Measurements from ENCODE around the gene MAJIN.
"Not testable (repeated sequence)": the region's sequence is repeated elsewhere in the genome, so short reads cannot be mapped to it uniquely, and the experiment has no call there.

Gene MAJIN

DNA sequence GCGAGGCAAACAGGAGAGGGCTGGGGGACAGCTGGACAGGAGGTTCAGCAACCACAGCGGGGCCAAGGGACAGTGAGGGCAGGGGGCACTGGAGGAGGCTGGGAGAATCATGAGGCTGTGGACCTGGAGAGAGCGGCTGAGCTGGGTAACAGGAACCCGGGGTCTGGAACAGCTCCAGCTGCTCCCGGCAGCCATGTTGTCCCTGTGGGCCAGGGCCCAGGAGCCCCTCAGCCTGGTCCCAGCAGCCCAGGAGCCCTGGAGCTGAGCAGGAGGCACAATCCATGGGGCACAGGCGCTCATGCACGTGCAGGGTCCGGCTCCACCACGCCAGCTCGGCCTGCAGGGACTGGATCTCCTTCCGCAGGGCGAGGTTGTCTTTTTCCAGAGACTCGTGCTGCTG, 17.5 kb upstream of the MAJIN start:
- DNase-seq: no peak

DNA sequence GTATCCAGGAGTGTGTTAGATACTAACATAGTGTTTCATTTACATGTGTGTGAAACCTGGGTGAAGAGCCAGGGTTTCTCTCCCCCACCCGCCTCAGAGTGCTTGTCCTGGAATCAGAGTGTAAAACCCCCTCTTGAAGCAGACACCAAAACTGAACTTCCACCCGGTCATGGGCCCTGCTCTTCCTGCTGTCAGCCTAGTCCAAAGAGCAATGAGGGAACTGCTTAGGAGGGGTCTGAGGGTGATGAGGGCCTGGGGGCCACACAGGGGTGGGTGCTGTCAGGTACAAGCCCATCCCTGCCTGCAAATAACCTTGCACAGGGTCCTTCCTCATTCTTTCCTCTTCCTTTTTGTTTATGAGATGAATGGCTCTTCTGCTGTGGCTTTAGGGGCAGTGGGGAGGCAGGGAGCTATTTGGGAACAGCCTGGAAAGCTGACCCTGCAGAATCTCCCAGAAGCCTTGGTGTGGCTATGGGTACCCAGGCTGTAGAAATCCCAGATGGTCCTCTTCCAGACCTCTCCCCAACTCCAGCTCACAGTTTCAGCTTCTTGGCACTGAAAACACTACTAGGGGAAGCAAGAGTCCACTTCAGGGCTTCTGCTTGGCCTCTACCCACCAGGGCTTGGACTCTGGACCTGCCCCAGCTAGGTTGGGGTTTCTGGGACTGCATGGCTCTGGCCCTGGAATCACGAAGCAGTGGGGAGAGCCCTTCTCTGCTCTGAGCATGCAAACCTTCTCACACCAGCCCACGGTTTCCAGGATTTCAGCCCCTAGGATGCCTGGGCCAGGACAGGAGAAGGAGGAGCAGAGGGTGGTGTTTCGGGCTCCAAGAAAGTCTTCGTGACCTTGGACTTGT, 16.3 kb upstream of the MAJIN start:
- DNase-seq: no peak

DNA sequence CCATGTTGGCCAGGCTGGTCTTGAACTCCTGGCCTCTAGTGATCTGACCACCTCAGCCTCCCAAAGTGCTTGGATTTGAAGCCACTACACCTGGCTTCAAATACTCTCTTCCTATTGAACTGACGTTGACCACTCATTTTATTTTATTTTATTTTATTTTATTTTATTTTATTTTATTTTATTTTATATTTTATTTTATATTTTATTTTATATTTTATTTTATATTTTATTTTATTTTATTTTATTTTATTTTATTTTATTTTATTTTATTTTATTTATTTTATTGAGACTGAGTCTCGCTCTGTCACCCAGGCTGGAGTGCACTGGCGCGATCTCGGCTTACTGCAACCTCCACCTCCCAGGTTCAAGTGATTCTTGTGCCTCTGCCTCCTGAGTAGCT, 11.4 kb upstream of the MAJIN start:
- not testable (repeated sequence) for DNase-seq

DNA sequence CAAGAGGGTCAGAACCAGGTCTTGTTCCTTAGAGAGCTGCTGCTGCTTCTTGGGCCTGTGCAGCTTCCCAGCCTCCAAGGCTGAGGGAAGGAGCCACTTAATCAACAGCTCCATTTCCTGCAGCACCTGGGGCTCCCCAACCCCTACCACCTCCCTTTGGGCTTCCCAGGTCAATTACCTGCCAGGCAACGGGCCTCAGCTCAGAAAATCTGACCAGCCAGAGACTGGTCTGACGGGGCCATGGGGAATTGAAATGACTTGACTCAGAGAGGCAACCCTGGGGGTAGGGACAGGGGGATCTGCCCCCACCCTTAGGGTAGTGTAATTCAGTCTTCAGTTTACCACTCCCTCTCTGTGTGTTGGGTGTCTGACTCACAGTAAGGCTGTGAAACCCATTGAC, 4.7 kb upstream of the MAJIN start:
- DNase-seq: no peak

DNA sequence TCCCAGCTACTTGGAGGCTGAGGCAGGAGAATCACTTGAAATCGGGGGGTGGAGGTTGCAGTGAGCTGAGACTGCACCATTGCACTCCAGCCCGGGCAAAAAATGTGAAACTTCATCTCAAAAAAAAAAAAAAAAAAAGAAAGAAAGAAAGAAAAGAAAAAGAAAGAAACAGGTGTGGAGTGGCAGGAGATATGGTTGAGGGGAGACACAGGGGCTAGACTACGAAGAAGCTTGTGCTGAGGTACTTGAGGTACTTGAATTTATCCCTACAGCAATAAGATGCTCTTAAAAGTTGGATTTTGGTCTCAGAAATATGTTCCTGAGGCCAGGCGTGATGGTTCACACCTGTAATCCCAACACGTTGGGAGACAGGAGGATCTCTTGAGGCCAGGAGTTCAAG, 2.2 kb upstream of the MAJIN start:
- DNase-seq: no peak

DNA sequence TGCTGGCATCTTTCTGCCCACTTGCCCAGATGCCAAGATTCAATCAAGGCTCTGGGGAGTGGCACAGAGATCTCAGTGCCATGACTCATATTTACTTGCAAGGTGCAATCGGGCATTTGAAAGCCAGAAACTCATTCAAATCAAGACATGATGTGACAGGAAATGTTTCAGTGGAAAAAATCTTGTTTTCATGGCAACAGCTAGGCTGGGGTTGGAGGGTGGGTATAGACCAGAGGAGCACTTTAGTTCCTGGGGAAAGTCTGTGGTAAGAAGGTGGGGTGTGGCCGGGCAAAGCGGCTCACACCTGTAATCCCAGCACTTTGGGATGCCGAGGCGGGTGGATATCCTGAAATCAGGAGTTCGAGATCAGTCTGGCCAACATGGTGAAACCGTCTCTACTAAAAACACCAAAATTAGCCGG, 1.2 kb downstream of the MAJIN start:
- no peak for DNase-seq

DNA sequence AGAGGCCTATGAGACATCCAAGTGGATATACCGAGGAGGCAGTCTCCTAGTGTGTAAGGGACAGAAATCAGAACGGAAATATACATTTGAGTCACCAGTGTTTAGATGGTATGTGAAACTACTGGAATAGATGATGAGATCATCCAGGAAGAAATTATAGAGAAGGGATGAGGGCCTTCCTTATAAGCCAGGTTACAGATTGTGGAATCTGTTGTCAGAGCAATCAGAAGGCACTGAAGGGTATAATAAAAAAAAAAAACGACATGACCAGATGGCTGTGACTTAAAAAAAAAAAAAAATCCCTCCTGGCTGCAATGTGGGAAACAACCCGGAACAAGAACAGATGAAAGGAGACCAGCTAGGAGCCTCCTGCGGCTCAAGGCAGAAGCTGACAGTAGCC, 2.7 kb downstream of the MAJIN start:
- no peak for DNase-seq

DNA sequence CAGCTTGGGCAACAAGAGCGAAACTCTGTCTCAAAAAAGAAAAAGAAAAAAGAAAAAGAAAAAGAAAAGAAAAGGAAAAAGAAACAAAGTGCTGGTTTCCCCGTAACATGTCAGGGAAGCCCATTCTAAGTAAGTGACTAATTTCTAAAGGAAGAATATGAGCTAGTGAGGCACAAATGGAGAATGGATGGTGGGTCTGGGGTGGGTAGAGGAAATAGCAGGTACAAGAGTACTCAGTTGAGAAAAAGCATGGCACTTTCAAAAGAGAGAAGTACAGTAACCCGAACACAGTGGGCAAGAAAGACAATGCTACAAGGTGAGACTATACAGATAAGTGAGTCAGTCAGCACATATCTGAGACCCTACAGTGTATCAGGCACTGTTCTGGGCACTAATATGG, 4.5 kb downstream of the MAJIN start:
- DNase-seq: no peak

DNA sequence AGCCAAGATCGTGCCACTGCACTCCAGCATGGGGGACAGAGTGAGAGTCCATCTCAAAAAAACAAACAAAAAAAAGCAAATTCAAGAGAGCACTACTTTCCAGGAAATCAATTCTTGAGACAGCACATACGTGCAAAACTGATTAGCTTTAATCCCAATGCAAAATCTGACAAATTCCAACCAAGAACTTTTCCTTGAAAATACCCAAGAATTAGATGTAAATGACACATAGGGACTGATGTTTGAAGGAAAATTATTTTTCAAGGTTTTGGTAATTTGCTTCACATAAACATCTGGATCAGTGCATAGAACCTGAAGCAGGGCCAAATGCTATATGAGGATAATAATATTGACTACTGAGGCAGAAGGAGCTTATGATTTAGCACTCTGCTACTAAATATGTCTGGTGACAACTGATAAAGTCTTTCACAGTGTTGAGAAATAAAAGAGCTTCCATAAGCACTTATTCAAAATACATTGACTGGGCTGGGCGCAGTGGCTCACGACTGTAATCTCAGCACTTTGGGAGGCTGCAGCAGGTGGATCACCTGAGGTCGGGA, 8.8 kb downstream of the MAJIN start:
- DNase-seq: no peak

DNA sequence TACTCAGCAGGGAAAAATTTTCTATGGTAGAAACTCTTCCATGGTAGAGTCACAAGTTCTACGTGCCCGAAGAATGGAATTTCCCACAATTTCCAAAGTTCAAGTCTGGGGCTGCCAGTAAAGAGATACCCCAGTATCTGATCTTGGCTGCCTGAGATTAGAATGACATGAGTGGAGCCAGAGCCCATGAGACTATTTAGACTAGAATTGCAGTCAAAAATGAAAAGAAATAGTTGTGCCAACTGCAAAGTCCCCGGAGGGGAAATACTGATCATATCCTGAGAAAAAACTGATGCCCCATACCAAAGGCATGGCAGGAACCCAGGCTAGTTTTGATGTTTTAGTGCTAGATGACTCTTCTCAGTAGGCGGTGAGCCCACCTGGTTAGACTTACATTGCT, 11.2 kb downstream of the MAJIN start:
- DNase-seq: no peak

DNA sequence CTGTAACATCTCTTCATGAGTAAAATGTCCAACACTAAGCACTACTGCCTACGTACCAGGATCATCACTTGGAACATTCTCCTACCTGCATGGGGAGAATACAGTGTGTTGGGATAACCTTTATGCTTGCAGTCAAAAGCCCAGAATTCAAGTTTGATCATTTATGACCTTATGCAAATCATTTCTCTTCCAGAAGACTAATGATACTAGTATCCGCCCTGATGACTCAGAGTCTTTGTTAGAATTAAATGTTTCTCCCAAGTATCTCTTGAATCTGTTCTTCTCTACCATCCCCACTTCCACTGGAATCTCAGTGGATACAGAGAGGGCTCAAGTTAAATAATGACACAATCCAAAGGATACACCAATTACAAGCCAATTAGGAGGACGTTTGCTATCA, 12.4 kb downstream of the MAJIN start:
- DNase-seq: no peak

DNA sequence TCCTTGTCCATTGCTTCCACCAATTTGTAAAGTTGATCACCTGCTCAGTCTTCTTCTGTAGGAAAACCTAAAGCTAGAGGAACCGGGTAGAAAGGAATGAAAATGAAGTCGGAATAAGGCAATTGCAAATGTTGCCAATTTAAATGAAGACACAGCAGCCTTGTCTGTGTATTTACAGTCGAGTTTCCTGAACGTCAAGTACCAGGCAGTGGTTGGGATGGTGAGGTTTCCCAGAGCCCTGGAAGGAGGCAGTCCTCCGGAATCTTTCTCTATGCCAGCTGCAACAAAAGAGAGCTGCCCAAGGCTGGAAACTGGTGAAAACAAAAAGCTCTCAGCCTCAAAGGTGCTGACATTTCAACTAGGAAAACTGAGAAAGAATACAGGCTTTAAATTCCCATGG, 17.7 kb downstream of the MAJIN start:
- no peak for DNase-seq

DNA sequence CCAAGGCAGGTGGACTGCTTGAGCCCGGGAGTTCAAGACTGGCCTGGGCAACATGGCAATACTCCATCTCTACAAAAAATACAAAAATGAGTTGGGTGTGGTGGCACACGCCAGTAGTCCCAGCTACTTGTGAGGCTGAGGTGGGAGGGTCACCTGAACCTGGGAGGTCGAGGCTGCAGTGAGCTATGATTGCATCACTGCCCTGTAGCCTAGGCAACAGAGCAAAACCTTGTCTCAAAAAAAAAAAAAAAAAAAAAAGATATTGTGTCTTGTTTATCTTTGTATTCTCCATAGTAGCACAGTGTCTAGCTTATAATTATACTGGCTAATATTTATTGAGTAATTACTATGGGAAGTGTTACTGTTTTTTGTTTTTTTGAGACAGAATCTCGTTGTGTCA, 20.4 kb downstream of the MAJIN start:
- no peak for DNase-seq

DNA sequence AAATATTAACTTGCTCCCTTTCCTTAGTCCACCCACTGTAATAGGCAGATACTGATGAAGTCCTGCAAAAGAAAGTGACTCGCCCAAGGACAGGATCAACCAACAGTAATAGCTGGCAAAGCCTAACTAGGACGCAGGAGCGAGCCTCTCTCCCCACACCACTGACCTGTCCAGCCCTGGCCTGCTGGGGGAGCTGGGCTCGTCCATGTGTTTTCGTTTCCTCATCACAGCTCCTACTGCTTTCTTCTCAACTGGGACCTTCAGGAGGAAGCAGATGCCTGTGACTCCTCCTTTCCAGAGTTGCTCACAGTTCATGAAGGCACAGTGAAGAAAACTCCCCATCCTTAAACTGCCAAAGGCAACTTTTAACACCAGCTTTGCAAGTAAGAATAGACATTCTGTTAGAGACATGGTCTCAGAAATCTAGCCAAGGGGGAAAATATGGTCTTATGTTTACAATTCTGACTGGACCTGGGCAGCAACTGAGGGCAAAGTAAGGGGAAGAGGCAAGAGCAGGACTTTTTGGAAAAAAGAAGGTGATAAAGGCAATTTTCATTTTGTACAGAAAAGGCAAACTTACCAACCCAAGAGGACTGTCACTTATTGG, 24.6 kb downstream of the MAJIN start:
- DNase-seq: no peak

DNA sequence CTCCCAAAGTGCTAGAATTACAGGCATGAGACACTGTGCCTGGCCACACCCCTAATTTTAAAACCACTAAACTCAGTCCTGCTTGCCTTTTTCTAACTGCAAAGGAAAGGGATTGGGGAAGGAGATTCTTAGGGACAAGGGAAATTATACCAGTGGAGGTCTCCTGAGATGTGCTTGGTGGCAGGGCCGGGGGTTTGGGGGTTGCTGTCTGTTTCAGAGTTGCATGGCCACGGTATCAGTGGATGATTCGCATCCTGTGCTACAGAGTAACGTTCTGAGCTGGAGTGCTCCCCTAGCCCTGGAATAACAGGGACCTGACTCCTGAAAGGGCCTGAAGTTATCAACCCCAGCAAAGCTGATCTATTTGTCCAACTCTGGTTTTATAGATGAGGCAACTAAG, 35.4 kb downstream of the MAJIN start:
- no peak for DNase-seq

DNA sequence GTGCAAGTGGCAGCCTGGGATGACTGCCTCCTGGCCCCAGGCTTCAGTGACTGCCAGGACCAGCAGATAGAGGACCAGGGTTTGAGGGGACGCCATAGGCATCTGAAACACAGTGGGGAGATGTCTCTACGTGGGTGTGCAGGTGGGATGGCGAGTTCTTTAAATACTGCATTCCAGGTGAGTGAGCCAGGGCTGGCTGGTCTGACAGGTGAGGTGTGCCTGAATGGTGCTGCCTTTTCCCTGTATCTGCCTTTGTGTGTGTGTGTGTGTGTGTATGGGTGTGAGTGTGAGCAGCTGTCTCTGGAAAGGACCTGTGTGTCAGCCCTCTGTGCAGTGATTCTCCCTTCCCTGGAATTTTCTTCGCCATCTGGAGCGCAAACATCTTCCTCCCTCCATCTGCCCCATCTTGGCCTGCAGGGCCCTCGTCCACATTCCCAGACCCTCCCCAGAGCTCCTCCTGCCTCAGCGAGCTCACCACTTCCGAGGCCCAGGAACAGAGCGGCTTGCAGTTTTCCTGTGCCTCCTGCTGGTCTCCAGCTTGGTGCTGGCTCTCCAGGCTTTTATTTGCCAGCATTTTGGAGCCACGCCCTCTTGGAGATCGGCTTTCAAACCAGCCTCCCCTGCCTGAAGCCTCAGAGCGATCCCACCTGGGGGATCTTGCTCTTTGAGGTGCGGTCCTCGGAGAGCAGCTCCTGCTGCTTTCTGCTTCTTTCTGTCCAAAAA, 36.4 kb downstream of the MAJIN start, which contains the start of gene GPHA2:
Gene GPHA2 (minus strand): TSS at position 535 of the 723 bp plus-strand sequence. CDS start 433 bp downstream, at position 102.
- no peak for DNase-seq

DNA sequence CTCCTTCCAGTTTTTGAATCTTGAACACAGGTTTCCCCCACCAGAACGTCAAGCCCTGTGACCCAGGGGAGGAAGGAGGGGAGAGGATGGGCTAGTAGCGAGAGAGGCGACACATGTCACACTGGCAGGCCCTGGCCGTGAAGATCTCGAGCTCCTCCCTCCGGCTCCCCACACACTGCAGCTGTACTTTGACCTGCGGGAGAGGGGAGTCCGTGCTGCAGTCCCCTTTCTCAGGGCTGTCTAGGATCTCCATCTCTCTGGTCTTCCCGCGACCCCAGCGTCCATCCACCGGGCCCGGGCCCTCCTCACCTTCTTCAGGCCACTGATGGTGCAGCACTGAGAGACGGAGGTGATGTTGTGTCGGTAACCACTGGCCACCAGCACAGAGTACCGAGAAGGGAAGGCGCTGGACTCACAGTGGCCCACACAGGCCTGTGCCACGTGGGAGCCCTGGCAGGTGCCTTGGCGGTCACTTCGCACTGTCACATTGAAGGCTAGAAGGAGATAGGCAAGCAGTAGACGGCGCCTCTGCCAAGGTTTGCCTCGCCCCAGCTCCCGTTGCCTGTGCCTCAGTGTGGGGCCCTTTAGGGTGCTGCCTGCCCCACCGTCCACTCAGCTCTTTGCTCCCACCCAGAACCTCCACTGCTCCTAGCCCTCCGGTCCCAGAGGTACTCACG, 37.1 kb downstream of the MAJIN start:
- no peak for DNase-seq

DNA sequence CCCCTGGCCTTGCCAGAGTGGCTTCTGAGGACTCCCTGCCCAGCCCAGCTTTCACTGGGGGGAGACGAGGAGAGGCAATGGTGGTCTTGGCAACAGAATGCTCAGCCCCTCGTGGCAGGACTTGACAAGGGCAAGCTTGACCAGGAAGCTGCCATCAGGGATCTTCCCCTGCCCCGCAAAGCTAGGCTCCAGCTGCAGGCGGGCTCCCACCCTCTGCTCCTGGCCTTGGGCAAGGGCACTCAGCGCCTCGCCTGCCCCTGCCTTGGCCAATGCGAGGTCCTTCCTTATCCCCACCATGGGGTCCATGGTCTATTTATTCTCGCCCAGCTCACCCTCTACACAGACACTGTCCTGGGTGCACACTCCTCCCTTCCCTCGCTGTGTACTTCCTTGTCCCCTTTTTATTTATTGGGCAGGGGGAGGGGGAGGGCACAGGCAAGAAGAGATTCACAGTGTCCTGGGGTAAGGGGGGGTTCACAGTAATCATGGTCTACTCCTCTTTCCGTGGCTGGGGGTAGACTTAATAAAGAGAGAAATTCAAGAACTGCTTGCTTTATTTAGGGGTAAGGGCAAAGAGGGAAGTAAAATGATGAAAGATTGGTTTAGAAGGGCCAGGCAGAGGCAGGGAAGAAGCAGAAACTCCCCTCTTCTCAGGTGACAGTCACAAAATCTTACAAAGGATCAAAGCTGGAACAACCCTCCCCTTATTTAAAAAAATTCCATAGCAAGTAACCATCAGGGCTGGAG, 37.8 kb downstream of the MAJIN start:
- DNase-seq: no peak

DNA sequence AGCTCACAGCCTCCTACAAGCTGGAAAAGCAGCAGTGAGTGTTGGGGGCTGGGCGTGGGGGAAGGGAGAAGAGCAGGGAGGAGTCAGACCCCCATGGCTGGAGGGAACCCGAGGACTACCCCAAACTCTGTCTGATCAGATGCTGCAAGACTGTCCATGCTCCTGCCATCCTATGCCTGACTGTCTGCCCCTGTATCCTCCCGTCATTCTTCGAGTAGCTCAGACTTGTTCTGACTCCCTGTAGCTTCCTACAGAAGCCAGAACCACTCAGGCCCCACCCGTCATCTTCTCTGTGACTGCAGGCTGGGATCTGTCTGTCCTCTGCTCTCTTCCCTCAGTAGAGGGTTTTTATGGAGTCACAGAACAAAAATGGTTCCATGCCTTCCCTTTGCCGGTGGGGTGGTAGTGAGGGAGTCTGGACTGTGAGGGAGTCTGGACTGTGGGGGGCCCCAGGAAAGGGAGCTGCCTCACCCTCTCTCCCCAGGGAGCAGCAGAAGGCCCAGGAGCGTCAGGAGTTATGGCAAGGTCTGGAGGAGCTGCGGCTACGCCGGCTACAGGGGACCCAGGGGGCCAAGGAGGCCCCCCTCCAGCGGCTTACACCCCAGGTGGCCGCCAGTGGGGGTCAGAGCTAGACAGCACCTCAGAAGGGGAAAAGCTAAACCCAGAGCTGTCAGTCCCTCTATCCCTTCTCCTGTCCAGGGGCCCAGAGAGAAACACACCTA, 38.5 kb downstream of the MAJIN start:
- DNase-seq: no peak

DNA sequence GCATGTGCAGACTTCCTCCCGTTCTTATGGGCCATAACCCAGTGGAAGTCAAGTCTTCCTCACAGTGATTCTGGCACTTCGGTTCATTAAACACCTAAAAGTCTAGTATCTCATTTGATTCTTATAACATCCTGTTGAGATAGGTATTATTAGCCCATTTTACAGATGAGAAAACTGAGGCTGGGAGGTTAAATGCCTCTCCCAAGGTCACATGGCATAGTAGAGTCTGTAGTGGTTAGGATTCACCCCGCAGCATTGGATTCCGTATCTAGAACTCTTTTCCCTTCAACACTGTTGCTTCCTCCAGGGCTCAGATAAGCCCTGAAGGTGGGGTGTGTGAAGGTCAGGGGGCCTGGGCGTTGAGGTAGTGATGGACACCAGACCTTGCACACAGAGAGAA, 39.6 kb downstream of the MAJIN start:
- DNase-seq: no peak

DNA sequence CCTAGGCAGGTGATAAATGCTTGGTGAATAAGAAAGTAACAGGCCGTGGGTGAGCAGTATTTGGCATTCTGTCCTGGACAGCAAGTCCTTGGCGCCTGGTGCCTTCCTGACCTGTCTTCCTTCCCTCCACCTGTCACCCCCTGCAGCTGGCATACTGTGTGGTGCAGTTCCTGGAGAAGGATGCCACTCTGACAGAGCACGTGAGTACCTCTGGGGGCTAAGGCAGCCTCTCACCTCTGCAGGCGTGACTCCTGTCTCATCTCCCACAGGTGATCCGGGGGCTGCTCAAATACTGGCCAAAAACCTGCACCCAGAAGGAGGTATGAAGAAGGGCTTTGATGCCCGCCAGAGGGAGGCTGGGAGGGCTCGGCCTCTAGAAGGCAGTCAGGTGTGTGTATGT, 40.6 kb downstream of the MAJIN start:
- no peak for DNase-seq

DNA sequence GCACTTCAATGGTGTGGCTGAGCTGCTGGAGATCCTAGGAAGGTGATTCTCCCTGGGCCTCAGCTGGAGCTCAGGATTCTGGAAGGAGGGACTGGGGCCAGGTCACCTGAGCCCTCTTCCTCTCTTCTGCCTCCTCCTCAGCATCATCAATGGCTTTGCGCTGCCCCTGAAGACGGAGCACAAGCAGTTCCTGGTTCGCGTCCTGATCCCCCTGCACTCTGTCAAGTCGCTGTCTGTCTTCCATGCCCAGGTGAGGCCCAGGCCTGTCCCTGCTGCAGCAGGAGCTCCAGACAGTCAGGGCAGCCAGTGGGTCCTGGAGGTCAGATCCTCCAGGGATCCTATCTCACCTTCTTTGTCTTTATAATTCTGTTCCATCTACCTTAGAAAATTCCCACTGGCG, 41.6 kb downstream of the MAJIN start:
- no peak for DNase-seq

Data from activated CD4-positive, alpha-beta T cell treated with anti-CD3 and anti-CD28 coated beads, Interleukin-2, amount 50 U/mL, for 4 hours (primary cell).